Caco-2 (cell line): ENCODE data around the gene NDST4. TPM values are rescaled to one million over a fixed set of nuclear protein-coding genes. Genes with fewer than 3 reads are reported as not detected.

Source experiments
- BruUV-seq: library from RNA; stranded (reverse); fragments of 400-500 nt; replicated peaks from 2 replicates; lab custom pipeline; 2021; lab: Mats Ljungman, UMichigan
- CTCF ChIA-PET: fragments of 300-600 bp; sonication (Branson Sonifier 250); formaldehyde crosslinking; loops from one replicate; lab custom pipeline; 2022; ENCODE audit warnings: antibody characterized with exemption; lab: Charles Lee
- POLR2A ChIA-PET: fragments of 300-600 bp; sonication (Branson Sonifier 250); formaldehyde crosslinking; loops from one replicate; lab custom pipeline; 2022; ENCODE audit warnings: antibody characterized with exemption; lab: Charles Lee
- DNase-seq, 2 experiments: peaks; one replicate each; pipeline versions ENCODE4 v3.0.0 to v3.0.0-alpha.2; 2020 to 2022
- H3K27me3 ChIP-seq: replicated peaks from 2 replicates; pipeline ENCODE4 v1.6.0; 2011; ENCODE audit warnings: low read length; ENCODE audit not compliant: control insufficient read depth, insufficient read depth
- H3K36me3 ChIP-seq: 2 replicates; pipeline ENCODE4 v1.5.1; 2011; ENCODE audit warnings: low read length; ENCODE audit not compliant: control insufficient read depth, insufficient read depth
- H3K4me1 ChIP-seq: fragments of 250-450 bp; sonication (Bioruptor Pico); 2 replicates; pipeline ENCODE4 v1.5.1; 2020; ENCODE audit warnings: mild to moderate bottlenecking
- H3K4me3 ChIP-seq: 2 replicates; pipeline ENCODE4 v1.5.1; 2011; ENCODE audit warnings: low read depth, mild to moderate bottlenecking, control low read depth, low read length
- H3K9me3 ChIP-seq: fragments of 250-450 bp; sonication (Bioruptor Pico); 2 replicates; pipeline ENCODE4 v1.5.1; 2020; ENCODE audit warnings: mild to moderate bottlenecking, moderate library complexity
- H3K27ac Mint-ChIP-seq: one replicate; pipeline ENCODE4 v1.8.0; 2022; ENCODE audit warnings: mixed read lengths; ENCODE audit not compliant: unreplicated experiment
- H3K27me3 Mint-ChIP-seq: one replicate; pipeline ENCODE4 v1.8.0; 2022; ENCODE audit warnings: mixed read lengths; ENCODE audit not compliant: insufficient read depth, unreplicated experiment
- H3K36me3 Mint-ChIP-seq: one replicate; pipeline ENCODE4 v1.8.0; 2022; ENCODE audit warnings: mild to moderate bottlenecking, mixed read lengths; ENCODE audit not compliant: insufficient read depth, unreplicated experiment
- H3K4me1 Mint-ChIP-seq: one replicate; pipeline ENCODE4 v1.8.0; 2022; ENCODE audit warnings: low read depth, mixed read lengths; ENCODE audit not compliant: unreplicated experiment
- H3K4me3 Mint-ChIP-seq: one replicate; pipeline ENCODE4 v1.8.0; 2022; ENCODE audit warnings: mild to moderate bottlenecking, moderate library complexity, mixed read lengths; ENCODE audit not compliant: unreplicated experiment
- H3K9me3 Mint-ChIP-seq: one replicate; pipeline ENCODE4 v1.8.0; 2022; ENCODE audit warnings: mixed read lengths; ENCODE audit not compliant: unreplicated experiment
- CTCF ChIP-seq, 2 experiments: fragments of 200-600 bp in 1 of 2; IDR thresholded peaks; 1 replicate in 1 of 2; 2 replicates in 1 of 2; pipeline versions ENCODE4 v1.5.1 to v1.8.0; 2011 to 2022; ENCODE audit warnings: antibody characterized with exemption in 1 of 2, control low read depth in 1 of 2, inconsistent platforms in 1 of 2, low read depth in 1 of 2, low read length in 1 of 2, mild to moderate bottlenecking in 1 of 2, moderate library complexity in 1 of 2; ENCODE audit not compliant: insufficient read depth in 1 of 2, severe bottlenecking in 1 of 2, unreplicated experiment in 1 of 2
- intact Hi-C: fragments of 100-400 bp; cut with micrococcal nuclease; formaldehyde crosslinking; loops from one replicate; pipeline ENCODE4 v1.10.0; 2022; ENCODE audit not compliant: unreplicated experiment
- total RNA-seq: library from RNA; stranded (reverse); gene quantifications from 2 replicates; pipeline ENCODE4 v1.2.3, GENCODE V29; 2022

NDST4 gene
- total RNA-seq, 1 experiment from 2014 or later = 4.4 TPM

DNA sequence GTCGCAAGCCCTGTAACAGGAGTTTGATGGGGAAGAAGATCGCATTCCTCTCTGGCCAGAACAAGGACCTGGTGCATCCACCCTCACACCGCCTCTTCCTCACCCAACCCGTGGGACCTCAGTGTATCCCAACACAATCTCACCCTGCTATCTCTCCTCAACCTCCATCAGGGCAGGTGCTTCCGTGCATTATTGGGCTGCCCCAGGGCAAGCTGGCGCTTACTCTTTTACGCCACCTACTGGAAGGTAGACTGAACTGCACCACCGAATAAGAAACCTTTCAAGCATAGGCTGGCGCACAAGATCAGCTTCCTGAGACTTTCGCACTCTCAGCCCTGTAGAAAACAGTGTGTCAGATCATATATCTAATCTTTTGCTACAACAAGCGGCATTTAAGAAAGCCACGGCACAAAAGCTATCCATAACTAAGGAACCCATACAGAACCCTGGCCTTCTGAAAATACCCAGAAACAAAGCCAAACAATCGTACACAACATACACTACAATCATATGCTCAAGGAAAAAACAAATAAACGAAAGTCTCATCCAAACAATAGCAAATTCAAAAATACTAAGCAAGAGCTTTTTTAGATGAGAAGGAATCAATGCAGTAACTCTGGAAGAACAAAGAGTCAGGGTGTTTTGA lies 305.5 kb downstream of the NDST4 start:
- intact Hi-C loops = loop anchor here (1.0 to 5.0 kb wide), 2 partner anchors 28 to 421 kb away; no protein-coding TSS in a partner anchor
- H3K36me3 ChIP-seq = no peaks in the 10 kb centered on the region
- H3K36me3 Mint-ChIP-seq = no peaks in the 10 kb centered on the region
- peak; percentile 51 to 66 for DNase-seq
- no peaks in the 10 kb centered on the region for H3K9me3 ChIP-seq
- H3K27me3 ChIP-seq = no peaks in the 10 kb centered on the region
- no peak overlapping the region for H3K4me3 ChIP-seq
- H3K9me3 Mint-ChIP-seq = no peaks in the 10 kb centered on the region
- peak overlapping the region; percentile 32 for H3K4me3 Mint-ChIP-seq
- H3K27ac Mint-ChIP-seq = no peak overlapping the region
- H3K4me1 ChIP-seq = no peaks in the 10 kb centered on the region
- POLR2A ChIA-PET = no interaction called here
- peaks cover 5% of the 10 kb centered on the region for H3K27me3 Mint-ChIP-seq
- CTCF ChIA-PET = no interaction called here
- peak; percentile 81 to 89 for TF ChIP-seq CTCF (IDR thresholded peaks at IDR 0.05; ENCODE audit: insufficient read depth in 1 of 2, low read depth in 1 of 2, low read length in 1 of 2, severe bottlenecking in 1 of 2, unreplicated experiment in 1 of 2)
- no TSS peak for BruUV-seq
- peaks cover 6% of the 10 kb centered on the region for H3K4me1 Mint-ChIP-seq

DNA sequence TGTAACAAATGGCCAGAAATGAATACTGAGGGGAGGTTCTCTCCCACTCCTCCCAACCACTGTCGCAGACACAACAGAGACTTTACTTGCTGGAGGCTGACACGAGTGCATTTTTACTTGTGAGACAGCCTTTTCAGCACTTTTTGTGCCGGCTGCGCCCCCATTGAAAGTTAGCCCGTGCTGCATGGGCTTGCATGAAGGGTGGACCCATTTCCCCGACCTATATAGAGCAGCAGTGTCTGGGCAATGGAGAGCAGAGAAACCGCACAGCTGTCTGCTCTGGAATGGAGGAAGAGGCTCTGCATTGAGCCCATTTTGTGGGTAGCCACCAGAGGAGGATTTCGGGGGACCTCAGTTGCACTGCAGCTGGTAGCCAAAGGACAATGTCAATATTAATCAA lies 306.1 kb downstream of the NDST4 start:
- POLR2A ChIA-PET = no interaction called here
- intact Hi-C loops = loop anchor here (1.0 to 5.0 kb wide), 2 partner anchors 27 to 420 kb away; no protein-coding TSS in a partner anchor
- Histone ChIP-seq H3K27me3 (no peaks in the 10 kb centered on the region), H3K4me1 (no peaks in the 10 kb centered on the region), H3K4me3 (no peak overlapping the region), H3K9me3 (no peaks in the 10 kb centered on the region), H3K36me3 (no peaks in the 10 kb centered on the region)
- no TSS peak for BruUV-seq
- Mint-ChIP-seq H3K4me3 (no peak overlapping the region), H3K27ac (no peak overlapping the region), H3K36me3 (no peaks in the 10 kb centered on the region), H3K4me1 (peaks cover 6% of the 10 kb centered on the region), H3K27me3 (peaks cover 5% of the 10 kb centered on the region), H3K9me3 (no peaks in the 10 kb centered on the region)
- CTCF ChIA-PET = no interaction called here
- no peak for TF ChIP-seq CTCF (IDR thresholded peaks at IDR 0.05; ENCODE audit: insufficient read depth in 1 of 2, low read depth in 1 of 2, low read length in 1 of 2, severe bottlenecking in 1 of 2, unreplicated experiment in 1 of 2)
- no peak for DNase-seq

GRCh38 chr4:114791976-114792375 lies 321.4 kb downstream of the NDST4 start:
- POLR2A ChIA-PET = no interaction called here
- Mint-ChIP-seq H3K9me3 (no peaks in the 10 kb centered on the region), H3K27ac (no peak overlapping the region), H3K27me3 (peaks cover 7% of the 10 kb centered on the region), H3K4me1 (no peaks in the 10 kb centered on the region), H3K4me3 (no peak overlapping the region), H3K36me3 (no peaks in the 10 kb centered on the region)
- TF ChIP-seq CTCF (IDR thresholded peaks at IDR 0.05; ENCODE audit: insufficient read depth in 1 of 2, low read depth in 1 of 2, low read length in 1 of 2, severe bottlenecking in 1 of 2, unreplicated experiment in 1 of 2) = no peak
- Histone ChIP-seq H3K9me3 (no peaks in the 10 kb centered on the region), H3K4me1 (no peaks in the 10 kb centered on the region), H3K36me3 (no peaks in the 10 kb centered on the region), H3K4me3 (no peak overlapping the region), H3K27me3 (no peaks in the 10 kb centered on the region)
- no peak for DNase-seq
- intact Hi-C loops = no loop called here
- no TSS peak for BruUV-seq
- CTCF ChIA-PET = no interaction called here
